GM18499 (cell line): Measurements from ENCODE around the gene CHST15.

Source experiments
- ATAC-seq: cut with Tn5 transposase; IDR thresholded peaks from one replicate; pipeline ENCODE4 v1.9.1; 2021; ENCODE audit warnings: moderate number of reproducible peaks; ENCODE audit not compliant: insufficient read depth, unreplicated experiment

CHST15 gene

GRCh38 chr10:123993534-123994416 is 99.6 kb downstream of the CHST15 start:
- ATAC-seq: no peak

GRCh38 chr10:123991611-123992570 is 101.5 kb downstream of the CHST15 start:
- ATAC-seq: no peak

GRCh38 chr10:123990889-123991288 is 102.5 kb downstream of the CHST15 start:
- ATAC-seq: no peak

GRCh38 chr10:123988694-123989093 is 104.7 kb downstream of the CHST15 start:
- ATAC-seq: no peak

GRCh38 chr10:123986736-123987135 is 106.7 kb downstream of the CHST15 start:
- ATAC-seq: no peak

GRCh38 chr10:123974406-123974805 is 119.0 kb downstream of the CHST15 start:
- no peak for ATAC-seq

- ATAC-seq: no peak
Observed at GRCh38 chr10:123972481-123973401, 120.7 kb downstream of the CHST15 start.

- ATAC-seq: no peak
Observed at GRCh38 chr10:123970927-123971286, 122.5 kb downstream of the CHST15 start.

- ATAC-seq: no peak
Observed at GRCh38 chr10:123970207-123970926, 123.0 kb downstream of the CHST15 start.

GRCh38 chr10:123967626-123968243 is 125.7 kb downstream of the CHST15 start:
- no peak for ATAC-seq

- ATAC-seq: no peak
Observed at GRCh38 chr10:123966896-123967231, 126.5 kb downstream of the CHST15 start.

- no peak for ATAC-seq
Observed at GRCh38 chr10:123965973-123966895, 127.2 kb downstream of the CHST15 start.

- no peak for ATAC-seq
Observed at GRCh38 chr10:123964953-123965352, 128.4 kb downstream of the CHST15 start.

- no peak for ATAC-seq
Observed at GRCh38 chr10:123962756-123963530, 130.5 kb downstream of the CHST15 start.

GRCh38 chr10:123958241-123958640 is 135.2 kb downstream of the CHST15 start:
- ATAC-seq: no peak
